Measurements from ENCODE around the gene CGNL1.

The CGNL1 gene

GRCh38 chr15:57527382-57528091 lies 151.2 kb downstream of the CGNL1 start:
- no peaks in the 10 kb centered on the region for H3K27me3 ChIP-seq (ENCODE audit: control insufficient read depth, insufficient read depth, low read length, poor library complexity, severe bottlenecking)
- H3K9me3 ChIP-seq (ENCODE audit: control insufficient read depth, low read length) = no peaks in the 10 kb centered on the region
- no peaks in the 10 kb centered on the region for H3K36me3 ChIP-seq (ENCODE audit: control insufficient read depth, insufficient read depth, low read length)
- WGBS, 2 experiments = 65% methylated on average over 9 of the region's 9 CpGs
- no peak overlapping the region for H3K4me3 ChIP-seq (ENCODE audit: insufficient read depth, low read depth, low read length)
- H3K4me1 ChIP-seq (ENCODE audit: control insufficient read depth, insufficient read depth, low read length) = peaks cover 8% of the 10 kb centered on the region
- no peak overlapping the region for H3K27ac ChIP-seq (ENCODE audit: insufficient read depth, low read depth, low read length, poor library complexity, severe bottlenecking)

- no peaks in the 10 kb centered on the region for H3K27me3 ChIP-seq (ENCODE audit: control insufficient read depth, insufficient read depth, low read length, poor library complexity, severe bottlenecking)
- no peaks in the 10 kb centered on the region for H3K9me3 ChIP-seq (ENCODE audit: control insufficient read depth, low read length)
- H3K4me3 ChIP-seq (ENCODE audit: insufficient read depth, low read depth, low read length) = no peak overlapping the region
- no peak overlapping the region for H3K27ac ChIP-seq (ENCODE audit: insufficient read depth, low read depth, low read length, poor library complexity, severe bottlenecking)
- 100% methylated on average over 1 of the region's 1 CpG for WGBS, 2 experiments
- H3K36me3 ChIP-seq (ENCODE audit: control insufficient read depth, insufficient read depth, low read length) = no peaks in the 10 kb centered on the region
- peaks cover 8% of the 10 kb centered on the region for H3K4me1 ChIP-seq (ENCODE audit: control insufficient read depth, insufficient read depth, low read length)
Observed at GRCh38 chr15:57528940-57529565, 152.7 kb downstream of the CGNL1 start.

GRCh38 chr15:57529748-57530147 lies 153.4 kb downstream of the CGNL1 start:
- WGBS, 2 experiments = 84 to 87% methylated on average over 2 of the region's 2 CpGs
- peaks cover 9% of the 10 kb centered on the region for H3K4me1 ChIP-seq (ENCODE audit: control insufficient read depth, insufficient read depth, low read length)
- no peaks in the 10 kb centered on the region for H3K9me3 ChIP-seq (ENCODE audit: control insufficient read depth, low read length)
- no peaks in the 10 kb centered on the region for H3K27me3 ChIP-seq (ENCODE audit: control insufficient read depth, insufficient read depth, low read length, poor library complexity, severe bottlenecking)
- H3K36me3 ChIP-seq (ENCODE audit: control insufficient read depth, insufficient read depth, low read length) = no peaks in the 10 kb centered on the region
- no peak overlapping the region for H3K27ac ChIP-seq (ENCODE audit: insufficient read depth, low read depth, low read length, poor library complexity, severe bottlenecking)
- no peak overlapping the region for H3K4me3 ChIP-seq (ENCODE audit: insufficient read depth, low read depth, low read length)

- Histone ChIP-seq H3K27me3 (ENCODE audit: control insufficient read depth, insufficient read depth, low read length, poor library complexity, severe bottlenecking) (no peaks in the 10 kb centered on the region), H3K9me3 (ENCODE audit: control insufficient read depth, low read length) (no peaks in the 10 kb centered on the region), H3K4me1 (ENCODE audit: control insufficient read depth, insufficient read depth, low read length) (peaks cover 3% of the 10 kb centered on the region), H3K4me3 (ENCODE audit: insufficient read depth, low read depth, low read length) (no peak overlapping the region), H3K36me3 (ENCODE audit: control insufficient read depth, insufficient read depth, low read length) (no peaks in the 10 kb centered on the region), H3K27ac (ENCODE audit: insufficient read depth, low read depth, low read length, poor library complexity, severe bottlenecking) (no peak overlapping the region)
- 92 to 94% methylated on average over 6 of the region's 6 CpGs for WGBS, 2 experiments
Observed at GRCh38 chr15:57532731-57533447, 156.6 kb downstream of the CGNL1 start.

GRCh38 chr15:57533448-57533799 lies 157.1 kb downstream of the CGNL1 start:
- no peaks in the 10 kb centered on the region for H3K9me3 ChIP-seq (ENCODE audit: control insufficient read depth, low read length)
- WGBS, 2 experiments = 90 to 91% methylated on average over 5 of the region's 5 CpGs
- H3K4me1 ChIP-seq (ENCODE audit: control insufficient read depth, insufficient read depth, low read length) = peaks cover 3% of the 10 kb centered on the region
- no peak overlapping the region for H3K27ac ChIP-seq (ENCODE audit: insufficient read depth, low read depth, low read length, poor library complexity, severe bottlenecking)
- no peaks in the 10 kb centered on the region for H3K27me3 ChIP-seq (ENCODE audit: control insufficient read depth, insufficient read depth, low read length, poor library complexity, severe bottlenecking)
- no peak overlapping the region for H3K4me3 ChIP-seq (ENCODE audit: insufficient read depth, low read depth, low read length)
- H3K36me3 ChIP-seq (ENCODE audit: control insufficient read depth, insufficient read depth, low read length) = no peaks in the 10 kb centered on the region

- H3K4me1 ChIP-seq (ENCODE audit: control insufficient read depth, insufficient read depth, low read length) = peaks cover 3% of the 10 kb centered on the region
- no peaks in the 10 kb centered on the region for H3K36me3 ChIP-seq (ENCODE audit: control insufficient read depth, insufficient read depth, low read length)
- no peak overlapping the region for H3K27ac ChIP-seq (ENCODE audit: insufficient read depth, low read depth, low read length, poor library complexity, severe bottlenecking)
- H3K9me3 ChIP-seq (ENCODE audit: control insufficient read depth, low read length) = no peaks in the 10 kb centered on the region
- H3K27me3 ChIP-seq (ENCODE audit: control insufficient read depth, insufficient read depth, low read length, poor library complexity, severe bottlenecking) = no peaks in the 10 kb centered on the region
- H3K4me3 ChIP-seq (ENCODE audit: insufficient read depth, low read depth, low read length) = no peak overlapping the region
- 58 to 62% methylated on average over 5 of the region's 6 CpGs for WGBS, 2 experiments
Observed at GRCh38 chr15:57534281-57534680, 158.0 kb downstream of the CGNL1 start.

- Histone ChIP-seq H3K27me3 (ENCODE audit: control insufficient read depth, insufficient read depth, low read length, poor library complexity, severe bottlenecking) (no peaks in the 10 kb centered on the region), H3K36me3 (ENCODE audit: control insufficient read depth, insufficient read depth, low read length) (no peaks in the 10 kb centered on the region), H3K4me3 (ENCODE audit: insufficient read depth, low read depth, low read length) (no peak overlapping the region), H3K4me1 (ENCODE audit: control insufficient read depth, insufficient read depth, low read length) (peaks cover 3% of the 10 kb centered on the region), H3K27ac (ENCODE audit: insufficient read depth, low read depth, low read length, poor library complexity, severe bottlenecking) (no peak overlapping the region), H3K9me3 (ENCODE audit: control insufficient read depth, low read length) (no peaks in the 10 kb centered on the region)
- WGBS, 2 experiments = 83 to 85% methylated on average over 5 to 7 of the region's 7 CpGs
Observed at GRCh38 chr15:57537072-57537471, 160.8 kb downstream of the CGNL1 start.

- Histone ChIP-seq H3K27ac (ENCODE audit: insufficient read depth, low read depth, low read length, poor library complexity, severe bottlenecking) (no peak overlapping the region), H3K4me3 (ENCODE audit: insufficient read depth, low read depth, low read length) (no peak overlapping the region), H3K27me3 (ENCODE audit: control insufficient read depth, insufficient read depth, low read length, poor library complexity, severe bottlenecking) (no peaks in the 10 kb centered on the region), H3K9me3 (ENCODE audit: control insufficient read depth, low read length) (no peaks in the 10 kb centered on the region), H3K4me1 (ENCODE audit: control insufficient read depth, insufficient read depth, low read length) (peaks cover 3% of the 10 kb centered on the region), H3K36me3 (ENCODE audit: control insufficient read depth, insufficient read depth, low read length) (no peaks in the 10 kb centered on the region)
- 93 to 96% methylated on average over 4 of the region's 4 CpGs for WGBS, 2 experiments
Observed at GRCh38 chr15:57537488-57538264, 161.4 kb downstream of the CGNL1 start.

GRCh38 chr15:57538265-57538529 lies 161.9 kb downstream of the CGNL1 start:
- no peak overlapping the region for H3K4me3 ChIP-seq (ENCODE audit: insufficient read depth, low read depth, low read length)
- H3K27ac ChIP-seq (ENCODE audit: insufficient read depth, low read depth, low read length, poor library complexity, severe bottlenecking) = no peak overlapping the region
- no peaks in the 10 kb centered on the region for H3K27me3 ChIP-seq (ENCODE audit: control insufficient read depth, insufficient read depth, low read length, poor library complexity, severe bottlenecking)
- peaks cover 3% of the 10 kb centered on the region for H3K4me1 ChIP-seq (ENCODE audit: control insufficient read depth, insufficient read depth, low read length)
- no peaks in the 10 kb centered on the region for H3K9me3 ChIP-seq (ENCODE audit: control insufficient read depth, low read length)
- H3K36me3 ChIP-seq (ENCODE audit: control insufficient read depth, insufficient read depth, low read length) = no peaks in the 10 kb centered on the region

GRCh38 chr15:57538821-57539220 lies 162.5 kb downstream of the CGNL1 start:
- H3K9me3 ChIP-seq (ENCODE audit: control insufficient read depth, low read length) = no peaks in the 10 kb centered on the region
- H3K36me3 ChIP-seq (ENCODE audit: control insufficient read depth, insufficient read depth, low read length) = no peaks in the 10 kb centered on the region
- no peak overlapping the region for H3K4me3 ChIP-seq (ENCODE audit: insufficient read depth, low read depth, low read length)
- H3K27ac ChIP-seq (ENCODE audit: insufficient read depth, low read depth, low read length, poor library complexity, severe bottlenecking) = no peak overlapping the region
- peaks cover 3% of the 10 kb centered on the region for H3K4me1 ChIP-seq (ENCODE audit: control insufficient read depth, insufficient read depth, low read length)
- H3K27me3 ChIP-seq (ENCODE audit: control insufficient read depth, insufficient read depth, low read length, poor library complexity, severe bottlenecking) = no peaks in the 10 kb centered on the region
- WGBS, 2 experiments = 88 to 93% methylated on average over 9 of the region's 9 CpGs

All from ectodermal cell (in vitro differentiated cells).